Parathyroid adenoma (tissue), 2 donors: ENCODE measurements around the gene PADI2.

Source experiments
- H2AFZ ChIP-seq: fragments of 300-600 bp; sonication (generic); one replicate; pipeline ENCODE4 v1.7.0; 2017; ENCODE audit warnings: antibody characterized with exemption, mild to moderate bottlenecking
- H3K27ac ChIP-seq: fragments of 300-600 bp; sonication (generic); one replicate; pipeline ENCODE4 v1.7.0; 2017
- H3K27me3 ChIP-seq: fragments of 300-600 bp; sonication (generic); one replicate; pipeline ENCODE4 v1.7.0; 2017; ENCODE audit warnings: low read length; ENCODE audit not compliant: control insufficient read depth, insufficient read depth
- H3K36me3 ChIP-seq: fragments of 300-600 bp; sonication (generic); one replicate; pipeline ENCODE4 v1.7.0; 2017; ENCODE audit warnings: low read length; ENCODE audit not compliant: control insufficient read depth, insufficient read depth
- H3K4me1 ChIP-seq: fragments of 300-600 bp; sonication (generic); one replicate; pipeline ENCODE4 v1.7.0; 2017; ENCODE audit warnings: control low read depth
- H3K4me2 ChIP-seq: fragments of 300-600 bp; sonication (generic); one replicate; pipeline ENCODE4 v1.7.0; 2017; ENCODE audit warnings: low read length
- H3K4me3 ChIP-seq: fragments of 300-600 bp; sonication (generic); one replicate; pipeline ENCODE4 v1.7.0; 2017; ENCODE audit warnings: low read depth, low read length
- H3K79me2 ChIP-seq: fragments of 300-600 bp; sonication (generic); one replicate; pipeline ENCODE4 v1.7.0; 2017; ENCODE audit warnings: control low read depth
- H3K9ac ChIP-seq: fragments of 300-600 bp; sonication (generic); one replicate; pipeline ENCODE4 v1.7.0; 2017; ENCODE audit warnings: mild to moderate bottlenecking
- H3K9me3 ChIP-seq: fragments of 300-600 bp; sonication (generic); one replicate; pipeline ENCODE4 v1.7.0; 2017; ENCODE audit warnings: low read length; ENCODE audit not compliant: control insufficient read depth
- CTCF ChIP-seq: fragments of 300-600 bp; sonication (generic); IDR thresholded peaks from one replicate; pipeline ENCODE4 v1.7.0; 2017; ENCODE audit warnings: antibody characterized with exemption, mild to moderate bottlenecking
- donor health status: primary hyperparathyroidism.

Gene PADI2

GRCh38 chr1:17084787-17085186, 34.5 kb downstream of the PADI2 start:
- H3K27me3 ChIP-seq: no peaks in the 10 kb centered on the region
- no peaks in the 10 kb centered on the region for H3K79me2 ChIP-seq
- H3K9ac ChIP-seq: no peak overlapping the region
- no peaks in the 10 kb centered on the region for H3K4me1 ChIP-seq
- no peak overlapping the region for H2AFZ ChIP-seq
- no peak overlapping the region for H3K4me3 ChIP-seq
- H3K9me3 ChIP-seq: no peaks in the 10 kb centered on the region
- H3K4me2 ChIP-seq: no peak overlapping the region
- no peak overlapping the region for H3K27ac ChIP-seq
- no peaks in the 10 kb centered on the region for H3K36me3 ChIP-seq
- no peak for TF ChIP-seq CTCF

DNA sequence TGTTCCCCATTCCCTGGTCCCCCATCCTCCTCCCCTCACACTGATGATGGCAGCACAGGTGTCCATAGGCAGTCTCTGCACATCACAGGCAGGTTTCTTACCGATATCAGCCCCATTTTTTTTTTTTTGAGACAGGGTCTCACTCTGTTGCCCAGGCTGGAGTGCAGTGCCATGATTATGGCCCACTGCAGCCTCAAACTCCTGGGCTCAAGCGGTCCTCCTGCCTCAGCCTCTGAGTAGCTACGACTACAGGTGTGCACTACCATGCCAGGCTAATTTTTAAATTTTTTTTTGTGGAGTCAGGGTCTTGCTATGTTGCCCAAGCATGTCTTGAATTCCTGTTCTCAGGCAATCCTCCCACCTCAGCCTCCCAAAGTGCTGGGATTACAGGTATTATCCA, 36.5 kb downstream of the PADI2 start:
- Histone ChIP-seq H3K4me3 (no peak overlapping the region), H3K9me3 (no peaks in the 10 kb centered on the region), H3K4me2 (no peak overlapping the region), H3K4me1 (no peaks in the 10 kb centered on the region), H3K79me2 (no peaks in the 10 kb centered on the region), H3K27ac (no peak overlapping the region), H2AFZ (no peak overlapping the region), H3K27me3 (no peaks in the 10 kb centered on the region), H3K36me3 (no peaks in the 10 kb centered on the region), H3K9ac (no peak overlapping the region)
- no peak for TF ChIP-seq CTCF

DNA sequence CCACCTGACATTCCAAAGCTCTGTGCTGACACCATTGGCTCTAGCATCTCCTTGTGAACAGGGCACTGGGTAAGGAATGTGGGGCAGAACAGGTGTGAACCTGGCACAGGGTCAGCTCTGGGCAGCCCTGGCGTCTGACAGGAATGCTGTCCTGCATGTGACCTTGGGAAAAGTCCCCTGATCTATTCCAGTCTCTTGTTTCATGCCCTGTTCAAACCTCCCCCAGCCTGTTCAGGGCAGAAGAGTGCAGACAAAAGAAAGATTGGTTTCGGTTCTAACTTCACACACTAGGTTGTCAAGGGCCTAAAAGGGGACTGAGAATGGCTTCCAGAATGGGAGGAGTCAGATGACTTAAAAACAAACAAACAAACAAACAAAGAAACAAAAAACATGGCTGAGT, 37.8 kb downstream of the PADI2 start:
- Histone ChIP-seq H2AFZ (no peak overlapping the region), H3K36me3 (no peaks in the 10 kb centered on the region), H3K4me2 (no peak overlapping the region), H3K4me3 (no peak overlapping the region), H3K27ac (no peak overlapping the region), H3K9me3 (no peaks in the 10 kb centered on the region), H3K9ac (no peak overlapping the region), H3K79me2 (no peaks in the 10 kb centered on the region), H3K4me1 (no peaks in the 10 kb centered on the region), H3K27me3 (no peaks in the 10 kb centered on the region)
- TF ChIP-seq CTCF: no peak

GRCh38 chr1:17080880-17081279, 38.4 kb downstream of the PADI2 start:
- H3K9me3 ChIP-seq: no peaks in the 10 kb centered on the region
- no peaks in the 10 kb centered on the region for H3K36me3 ChIP-seq
- H3K4me2 ChIP-seq: no peak overlapping the region
- H3K79me2 ChIP-seq: no peaks in the 10 kb centered on the region
- TF ChIP-seq CTCF: no peak
- no peak overlapping the region for H3K9ac ChIP-seq
- no peak overlapping the region for H3K27ac ChIP-seq
- H3K4me1 ChIP-seq: no peaks in the 10 kb centered on the region
- no peak overlapping the region for H2AFZ ChIP-seq
- H3K27me3 ChIP-seq: no peaks in the 10 kb centered on the region
- no peak overlapping the region for H3K4me3 ChIP-seq

DNA sequence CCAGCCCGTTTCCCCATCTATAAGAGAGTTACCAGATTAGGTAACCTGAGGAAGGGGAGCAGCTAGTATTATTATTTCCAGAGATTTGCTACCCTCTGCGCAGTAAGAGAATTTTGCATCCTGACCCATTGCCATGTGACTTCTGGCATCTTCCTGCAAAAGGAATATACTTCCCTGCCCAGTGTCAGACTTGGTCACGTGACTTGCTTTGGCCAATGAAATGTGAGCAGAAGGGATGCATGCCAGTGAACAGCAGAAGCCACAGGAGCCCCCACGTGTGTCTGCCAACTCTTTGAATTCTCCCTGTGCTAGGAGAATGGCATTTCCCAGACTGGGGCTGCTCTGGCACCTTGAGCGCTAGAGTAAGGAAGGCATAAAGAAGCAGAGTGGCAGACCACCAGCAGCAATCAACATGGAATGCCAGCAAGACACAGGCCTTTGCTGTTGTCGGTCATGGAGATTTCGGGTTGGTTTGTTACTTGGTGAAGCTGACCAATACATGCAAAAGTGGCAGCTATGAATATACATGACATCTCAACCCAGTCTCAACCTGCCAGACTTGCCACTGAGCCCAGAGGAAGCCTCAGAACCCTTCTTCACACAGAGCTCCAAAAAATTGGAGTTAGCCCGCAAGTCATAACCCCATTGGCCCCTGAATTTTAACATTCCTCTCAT, 39.0 kb downstream of the PADI2 start:
- H3K4me2 ChIP-seq: no peak overlapping the region
- no peak overlapping the region for H3K9ac ChIP-seq
- no peak overlapping the region for H3K27ac ChIP-seq
- no peak for TF ChIP-seq CTCF
- H3K27me3 ChIP-seq: no peaks in the 10 kb centered on the region
- H3K4me3 ChIP-seq: no peak overlapping the region
- H3K36me3 ChIP-seq: no peaks in the 10 kb centered on the region
- H3K4me1 ChIP-seq: no peaks in the 10 kb centered on the region
- no peaks in the 10 kb centered on the region for H3K9me3 ChIP-seq
- H2AFZ ChIP-seq: no peak overlapping the region
- no peaks in the 10 kb centered on the region for H3K79me2 ChIP-seq
